Mammary epithelial cell (primary cell): ENCODE data around the gene LIN7A.

ENCODE experiments used
- CTCF ChIP-seq, 2 donors: IDR thresholded peaks in 1 of 2; conservative IDR thresholded peaks in 1 of 2; 2 replicates each; pipeline ENCODE4 v1.5.1; 2011 to 2012; ENCODE audit warnings: inconsistent platforms in 2 of 2, low read length in 2 of 2, mild to moderate bottlenecking in 2 of 2, control low read depth in 1 of 2, low read depth in 1 of 2; ENCODE audit not compliant: insufficient read depth in 1 of 2; ENCODE audit errors: extremely low read depth in 1 of 2
- EZH2 ChIP-seq: IDR thresholded peaks from 2 replicates; pipeline ENCODE4 v1.6.1; 2012; ENCODE audit warnings: low read length, inconsistent platforms, borderline replicate concordance

GRCh38 chr12:80752464-80752863 lies 185.3 kb downstream of the LIN7A start:
- TF ChIP-seq EZH2 (no peak), CTCF (conservative IDR thresholded peaks at IDR 0.05 in 1 of 2, IDR thresholded peaks at IDR 0.05 in 1 of 2; ENCODE audit: extremely low read depth in 1 of 2, insufficient read depth in 1 of 2, low read depth in 1 of 2, low read length in 2 of 2) (no peak)
